ENCODE measurements around the gene CLDN6. TPM values are rescaled to one million over a fixed set of nuclear protein-coding genes. Genes with fewer than 3 reads are reported as not detected.

CLDN6 gene
- total and polyA plus RNA-seq, 9 of the 15 experiments (the other 6 are each of a cell fraction or from before 2014, with no cell fraction given): 0.22 to 0.75 (median 0.38) TPM; not detected in 3

- H3K36me3 ChIP-seq (ENCODE audit: control insufficient read depth, insufficient read depth, low read length): no peaks in the 10 kb centered on the region
- no peak overlapping the region for H2AFZ ChIP-seq (ENCODE audit: low read depth, low read length)
- FAIRE-seq (no peak), ATAC-seq (no peak), DNase-seq (ENCODE audit: extremely low read depth in 1 of 4, low spot score in 3 of 4) (no peak)
- 70% methylated on average over 9 of the region's 14 CpGs for WGBS (ENCODE audit: insufficient coverage, low coverage, missing lambda C conversion rate)
- no peaks in the 10 kb centered on the region for H3K9me3 ChIP-seq (replicated peaks; ENCODE audit: control insufficient read depth, insufficient read depth, low read depth, low read length)
- CTCF ChIA-PET (ENCODE audit: low intra/inter-chr PET ratio): no interaction called here
- POLR2A ChIA-PET: interaction anchor here (0.6 to 1.0 kb wide), 3 partner anchors 10 to 18 kb away, joined by 3 read pairs; no protein-coding TSS in a partner anchor
- H3K4me2 ChIP-seq (ENCODE audit: insufficient read depth, low read length): no peak overlapping the region
- H3K79me2 ChIP-seq (ENCODE audit: control insufficient read depth, insufficient read depth, low read length): no peaks in the 10 kb centered on the region
- H3K9ac ChIP-seq (ENCODE audit: insufficient read depth in 1 of 2, low read depth in 2 of 2, low read length in 2 of 2): 0 out of 4 replicates have a peak overlapping the region, but pooled peaks of 1 of the 2 experiments have one; percentile 19
- H3K27me3 ChIP-seq (ENCODE audit: control insufficient read depth in 2 of 2, insufficient read depth in 2 of 2, low read length in 2 of 2): no peaks in the 10 kb centered on the region
- H3K27ac ChIP-seq (ENCODE audit: extremely low read depth, low read depth, low read length): no peak overlapping the region
- intact Hi-C loops (cut with micrococcal nuclease): no loop called here
- in situ Hi-C loops (cut with MboI): no loop called here
- H3K9me1 ChIP-seq (ENCODE audit: control insufficient read depth, insufficient read depth, low read length): no peaks in the 10 kb centered on the region
- no TSS peak for BruUV-seq (replicated peaks)
- no peak overlapping the region for H3K4me3 ChIP-seq
- H3K4me1 ChIP-seq (replicated peaks in 1 of 2; ENCODE audit: control insufficient read depth in 2 of 2, insufficient read depth in 2 of 2, low read length in 2 of 2): peaks cover 0 to 40% of the 10 kb centered on the region in 2 experiments; a peak in 2 of 5 replicates
- no peaks in the 10 kb centered on the region for H4K20me1 ChIP-seq (replicated peaks; ENCODE audit: control insufficient read depth, insufficient read depth, low read length)
- TF ChIP-seq ZKSCAN1 (IDR thresholded peaks at IDR 0.05; ENCODE audit: low read depth, low read length) (no peak), PBX2 (CRISPR knock-in tag; IDR thresholded peaks at IDR 0.05; ENCODE audit: low read depth) (no peak), PBX2 (tag; conservative IDR thresholded peaks at IDR 0.05; ENCODE audit: low read depth) (no peak)
Observed at GRCh38 chr16:2992383-2993081, 25.5 kb downstream of the CLDN6 start.

All from K562 (cell line).